ENCODE data around the gene TMEM154.

GRCh38 chr4:152620915-152621314 is 58.9 kb downstream of the TMEM154 start:
- no peak for TF ChIP-seq CTCF (IDR thresholded peaks at IDR 0.05; ENCODE audit: low read depth, low read length)
- TF ChIP-seq POLR2A (IDR thresholded peaks at IDR 0.05; ENCODE audit: extremely low read depth, insufficient read length) = no peak
- no peak for TF ChIP-seq MAX (IDR thresholded peaks at IDR 0.05; ENCODE audit: low read depth, low read length)
